Type B pancreatic cell (in vitro differentiated cells): ENCODE measurements around the gene COPS9. TPM values are rescaled to one million over a fixed set of nuclear protein-coding genes. Genes with fewer than 3 reads are reported as not detected.

Experiments used
- DNase-seq: peaks from one replicate; pipeline ENCODE4 v3.0.0; 2021; ENCODE audit warnings: mixed read lengths; ENCODE audit not compliant: unreplicated experiment; ENCODE audit errors: extremely low spot score
- H3K27ac Mint-ChIP-seq: 2 replicates; pipeline ENCODE4 v1.8.0; 2021; ENCODE audit warnings: mild to moderate bottlenecking, mixed read lengths
- H3K27me3 Mint-ChIP-seq: 2 replicates; pipeline ENCODE4 v1.8.0; 2021; ENCODE audit warnings: mixed read lengths
- H3K36me3 Mint-ChIP-seq: 2 replicates; pipeline ENCODE4 v1.8.0; 2021; ENCODE audit warnings: mixed read lengths
- H3K4me1 Mint-ChIP-seq: one replicate; pipeline ENCODE4 v1.8.0; 2021; ENCODE audit warnings: mixed read lengths; ENCODE audit not compliant: unreplicated experiment
- H3K4me3 Mint-ChIP-seq: 2 replicates; pipeline ENCODE4 v1.8.0; 2021; ENCODE audit warnings: mild to moderate bottlenecking, mixed read lengths
- H3K9me3 Mint-ChIP-seq: 2 replicates; pipeline ENCODE4 v1.8.0; 2021; ENCODE audit warnings: mixed read lengths
- CTCF ChIP-seq: fragments of 200-600 bp; sonication (generic); conservative IDR thresholded peaks from 2 replicates; pipeline ENCODE4 v1.5.0; 2021; ENCODE audit warnings: antibody characterized with exemption, mild to moderate bottlenecking
- total RNA-seq: library from RNA; stranded (reverse); gene quantifications from 2 replicates; pipeline ENCODE4 v1.2.1, GENCODE V29; 2021; ENCODE audit warnings: low replicate concordance

Gene COPS9
- total RNA-seq, 1 donor from 2014 or later = 131 TPM

- peaks cover 25% of the 10 kb centered on the region for H3K27me3 Mint-ChIP-seq
- DNase-seq = peak; percentile 58
Observed at GRCh38 chr2:240139011-240139441, 2.9 kb upstream of the COPS9 start.

GRCh38 chr2:240138254-240138984 is 2.3 kb upstream of the COPS9 start:
- no peak overlapping the region for H3K27ac Mint-ChIP-seq
- peak overlapping the region; percentile 64 for H3K4me3 Mint-ChIP-seq
- H3K27me3 Mint-ChIP-seq = peaks cover 22% of the 10 kb centered on the region
- TF ChIP-seq CTCF = no peak
- peaks cover 3% of the 10 kb centered on the region for H3K36me3 Mint-ChIP-seq
- peaks cover 13% of the 10 kb centered on the region for H3K4me1 Mint-ChIP-seq
- DNase-seq = peak; percentile 59
- H3K9me3 Mint-ChIP-seq = no peaks in the 10 kb centered on the region

More at GRCh38 chr2:240139011-240139441, 2.9 kb upstream of the COPS9 start:
- H3K4me3 Mint-ChIP-seq = no peak overlapping the region
- H3K9me3 Mint-ChIP-seq = no peaks in the 10 kb centered on the region
- H3K27ac Mint-ChIP-seq = no peak overlapping the region
- peaks cover 13% of the 10 kb centered on the region for H3K4me1 Mint-ChIP-seq
- H3K36me3 Mint-ChIP-seq = peaks cover 3% of the 10 kb centered on the region
- TF ChIP-seq CTCF = no peak

GRCh38 chr2:240137596-240138253 is 1.6 kb upstream of the COPS9 start:
- peaks cover 13% of the 10 kb centered on the region for H3K4me1 Mint-ChIP-seq
- peak; percentile 62 for DNase-seq
- no peaks in the 10 kb centered on the region for H3K9me3 Mint-ChIP-seq

GRCh38 chr2:240136671-240137292 is 677 bp upstream of the COPS9 start:
- no peak for DNase-seq
- no peak overlapping the region for H3K27ac Mint-ChIP-seq
- no peaks in the 10 kb centered on the region for H3K9me3 Mint-ChIP-seq
- peaks cover 19% of the 10 kb centered on the region for H3K27me3 Mint-ChIP-seq
- peaks cover 3% of the 10 kb centered on the region for H3K36me3 Mint-ChIP-seq
- no peak for TF ChIP-seq CTCF
- peak overlapping the region; percentile 98 for H3K4me3 Mint-ChIP-seq
- peaks cover 13% of the 10 kb centered on the region for H3K4me1 Mint-ChIP-seq

More at GRCh38 chr2:240137596-240138253, 1.6 kb upstream of the COPS9 start:
- Mint-ChIP-seq H3K36me3 (peaks cover 3% of the 10 kb centered on the region), H3K27me3 (peaks cover 22% of the 10 kb centered on the region), H3K27ac (no peak overlapping the region), H3K4me3 (peak overlapping the region; percentile 64)
- TF ChIP-seq CTCF = no peak

GRCh38 chr2:240135706-240136012 is 446 bp downstream of the COPS9 start:
- Mint-ChIP-seq H3K27ac (peak overlapping the region; percentile 76), H3K9me3 (no peaks in the 10 kb centered on the region), H3K27me3 (peaks cover 12% of the 10 kb centered on the region), H3K4me1 (peaks cover 13% of the 10 kb centered on the region), H3K36me3 (peaks cover 3% of the 10 kb centered on the region), H3K4me3 (peak overlapping the region; percentile 98)
- no peak for DNase-seq
- no peak for TF ChIP-seq CTCF
